Measurements from ENCODE around the gene SUMF2. TPM values are rescaled to one million over a fixed set of nuclear protein-coding genes. Genes with fewer than 3 reads are reported as not detected.

SUMF2 gene
- total RNA-seq, 1 experiment from 2014 or later, result 173 TPM

- RAD21 ChIA-PET (ENCODE audit: low non-redundant PET in 1 of 2, low total read pairs in 2 of 2, uncharacterized antibody in 2 of 2, unreplicated experiment in 2 of 2), result no interaction called here
- no peak for DNase-seq (ENCODE audit: low read depth, low spot score)
- H3K9ac ChIP-seq (ENCODE audit: low read length), result no peak overlapping the region
- H2AFZ ChIP-seq (ENCODE audit: low read depth, low read length, poor library complexity, severe bottlenecking), result no peak overlapping the region
- H3K4me2 ChIP-seq (ENCODE audit: low read length), result no peak overlapping the region
- no peaks in the 10 kb centered on the region for H4K20me1 ChIP-seq (ENCODE audit: insufficient read depth)
- no peaks in the 10 kb centered on the region for H3K9me2 ChIP-seq (ENCODE audit: insufficient read depth)
- TF ChIP-seq CTCF (IDR thresholded peaks at IDR 0.05 in 2 of 3, conservative IDR thresholded peaks at IDR 0.05 in 1 of 3; ENCODE audit: borderline replicate concordance in 1 of 3, insufficient read depth in 1 of 3, low read depth in 2 of 3, low read length in 2 of 3) (no peak), SRF (IDR thresholded peaks at IDR 0.05; ENCODE audit: low read depth) (no peak), ELF1 (IDR thresholded peaks at IDR 0.05; ENCODE audit: borderline replicate concordance, low read depth) (no peak), EZH2 (IDR thresholded peaks at IDR 0.05) (no peak), ZNF274 (IDR thresholded peaks at IDR 0.05; ENCODE audit: low read depth, low read length) (no peak), JUND (IDR thresholded peaks at IDR 0.05) (no peak), SP1 (IDR thresholded peaks at IDR 0.05; ENCODE audit: low read depth) (no peak), EZH2phosphoT487 (IDR thresholded peaks at IDR 0.05; ENCODE audit: borderline replicate concordance) (no peak), CEBPB (IDR thresholded peaks at IDR 0.05; ENCODE audit: low read depth) (no peak), EGR1 (IDR thresholded peaks at IDR 0.05; ENCODE audit: low read depth) (no peak), SIN3A (IDR thresholded peaks at IDR 0.05; ENCODE audit: low read depth) (no peak)
- CTCF ChIA-PET, result no interaction called here
- intact Hi-C loops (cut with micrococcal nuclease), result no loop called here
- ATAC-seq, result no peak
- H3K27me3 ChIP-seq (ENCODE audit: insufficient read depth, low read length), result no peaks in the 10 kb centered on the region
- no peaks in the 10 kb centered on the region for H3K9me3 ChIP-seq (ENCODE audit: control insufficient read depth in 1 of 2, insufficient read depth in 1 of 2, low read depth in 1 of 2, low read length in 2 of 2)
- no TSS peak for BruUV-seq (replicated peaks)
- H3K79me2 ChIP-seq (ENCODE audit: insufficient read depth, low read length), result peaks cover 8% of the 10 kb centered on the region; the same call in 1 of the 2 replicates
- peaks cover under 1 to 5% of the 10 kb centered on the region in 2 experiments; a peak in 3 of 4 replicates for H3K4me1 ChIP-seq (ENCODE audit: control insufficient read depth in 1 of 2, insufficient read depth in 2 of 2, low read length in 2 of 2)
- H3K36me3 ChIP-seq (ENCODE audit: control insufficient read depth in 1 of 2, insufficient read depth in 2 of 2, low read length in 2 of 2), result peaks cover 23 to 31% of the 10 kb centered on the region in 2 experiments
- H3K27ac ChIP-seq (ENCODE audit: low read depth, low read length), result no peak overlapping the region
- POLR2A ChIA-PET, result no interaction called here
- no peak overlapping the region for H3K4me3 ChIP-seq (replicated peaks in 1 of 2; ENCODE audit: low read depth in 1 of 2, low read length in 2 of 2)
Measured at GRCh38 chr7:56097700-56098099, 33.6 kb downstream of the SUMF2 start.
